Esophagus mucosa (tissue), 1 donor: Measurements from ENCODE around the gene MCFD2. TPM values are rescaled to one million over a fixed set of nuclear protein-coding genes. Genes with fewer than 3 reads are reported as not detected.
"Not testable (repeated sequence)": the region's sequence is repeated elsewhere in the genome, so short reads cannot be mapped to it uniquely, and the experiment has no call there.

Experiments used
- ATAC-seq: fragments of 200-7000 bp; cut with Tn5 transposase; one replicate; pipeline ENCODE4 v1.9.1; 2020
- total RNA-seq: library from RNA; stranded (reverse); gene quantifications from one replicate; pipeline ENCODE4 v1.2.4, GENCODE V29; 2023
- donor health status: DM: yes; HTN: yes; CAD: no.

The MCFD2 gene
- total RNA-seq, 1 donor from 2014 or later: 53.3 TPM

DNA sequence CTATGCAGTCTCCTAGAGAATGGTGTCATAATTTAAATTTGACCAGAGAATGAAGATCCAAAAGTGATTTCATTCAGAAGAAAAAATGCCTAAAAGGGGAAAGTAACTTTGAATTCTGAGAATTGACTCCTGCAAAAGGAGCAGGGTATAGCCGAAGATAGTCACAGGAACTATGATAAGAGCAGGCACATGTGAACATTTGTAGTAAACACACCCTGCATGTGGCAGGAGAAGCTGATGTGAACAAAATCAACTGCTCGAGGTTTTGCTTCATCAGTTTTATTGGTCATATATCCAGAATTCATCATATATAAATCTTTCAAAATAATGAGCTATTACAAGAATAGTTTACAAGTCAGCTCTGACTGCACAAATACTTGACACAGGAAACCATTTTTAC is 14.0 kb downstream of the MCFD2 start:
- no peak for ATAC-seq

DNA sequence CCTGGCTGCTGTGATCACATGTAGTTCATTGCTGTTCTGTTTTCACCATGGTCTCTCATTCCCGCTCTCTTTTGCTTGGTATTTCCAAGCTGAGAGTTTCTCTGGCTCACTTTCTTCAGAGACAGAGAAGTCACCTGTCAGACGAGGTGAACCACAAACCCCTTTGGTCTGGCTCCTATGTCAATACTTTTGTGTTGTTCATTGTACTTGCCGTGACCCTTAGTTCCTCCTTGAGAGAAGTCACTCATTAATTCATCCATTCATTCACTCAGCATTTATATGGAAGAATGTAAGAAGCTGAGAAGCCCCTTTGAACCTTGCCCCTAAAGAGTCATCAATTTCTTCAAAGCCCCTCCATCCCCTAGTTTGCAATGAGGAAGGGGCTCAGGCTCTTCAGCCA is 15.2 kb downstream of the MCFD2 start:
- ATAC-seq: no peak

DNA sequence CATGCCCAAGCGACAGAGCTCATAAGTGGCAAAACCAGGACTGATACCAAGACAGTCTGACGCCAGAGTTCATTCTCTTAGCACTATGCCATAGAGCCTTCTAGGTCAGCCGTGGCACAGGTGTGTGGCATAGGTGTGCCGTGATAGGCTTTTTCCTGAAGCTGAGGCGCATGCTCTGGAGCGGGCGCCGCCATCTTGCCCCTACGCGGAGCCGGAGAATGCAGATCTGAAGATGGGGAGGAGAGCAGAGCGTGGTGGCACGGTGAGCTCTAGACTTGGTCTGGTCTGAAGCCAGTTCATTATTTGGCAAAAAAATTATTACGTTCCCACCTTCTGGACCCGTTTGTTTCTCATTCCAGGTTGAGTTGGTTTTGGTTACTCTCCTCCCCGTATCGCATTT is 16.6 kb downstream of the MCFD2 start:
- no peak for ATAC-seq

DNA sequence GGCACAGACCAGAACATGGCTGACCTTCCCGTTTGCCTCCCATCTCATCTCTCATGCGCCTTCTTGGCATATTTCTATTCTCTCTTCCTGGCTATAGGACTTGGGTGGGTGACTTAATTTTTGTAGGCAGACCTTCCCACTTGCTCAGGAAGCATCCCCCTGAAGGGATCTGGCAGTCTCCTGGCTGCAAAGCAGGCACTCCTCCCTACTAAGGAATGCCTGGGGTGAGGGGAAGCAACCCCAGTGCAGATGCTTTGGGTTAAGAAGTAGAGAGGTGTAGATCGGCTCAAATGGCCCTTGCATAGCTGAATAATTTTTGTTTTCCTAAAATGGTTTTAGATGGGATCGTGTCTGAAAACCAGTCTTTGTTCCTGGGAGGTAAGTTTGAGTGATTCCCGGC is 17.6 kb downstream of the MCFD2 start:
- no peak for ATAC-seq

DNA sequence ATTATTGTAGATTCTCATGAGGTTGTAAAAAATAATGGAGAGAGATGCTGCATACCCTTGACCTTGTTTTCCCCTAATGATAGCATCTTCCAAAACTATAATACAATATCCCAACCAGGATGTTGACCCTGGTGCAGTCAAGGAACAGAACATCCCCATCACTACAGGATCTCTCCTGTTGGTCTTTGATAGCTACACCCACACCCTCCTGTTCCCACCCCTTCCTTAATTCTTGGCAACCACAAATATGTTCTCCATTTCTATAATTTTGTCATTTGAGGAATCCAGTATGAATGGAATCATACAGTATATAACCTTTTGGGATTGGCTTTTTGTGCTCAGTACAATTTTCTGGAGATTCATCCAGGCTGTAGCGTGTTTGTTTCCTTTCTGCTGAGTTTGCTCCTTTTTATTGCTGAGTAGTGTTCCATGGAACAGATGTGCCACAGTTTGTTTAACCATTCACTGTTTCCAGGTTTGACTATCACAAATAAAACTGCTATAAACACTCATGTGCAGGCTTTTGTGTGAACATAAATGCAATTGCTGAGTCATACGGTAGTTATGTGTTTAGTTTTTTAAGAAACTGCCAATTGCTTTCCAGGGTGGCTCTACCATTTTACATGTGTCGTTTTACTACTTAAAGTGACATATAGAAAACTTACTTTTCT is 22.2 kb downstream of the MCFD2 start:
- ATAC-seq: no peak

DNA sequence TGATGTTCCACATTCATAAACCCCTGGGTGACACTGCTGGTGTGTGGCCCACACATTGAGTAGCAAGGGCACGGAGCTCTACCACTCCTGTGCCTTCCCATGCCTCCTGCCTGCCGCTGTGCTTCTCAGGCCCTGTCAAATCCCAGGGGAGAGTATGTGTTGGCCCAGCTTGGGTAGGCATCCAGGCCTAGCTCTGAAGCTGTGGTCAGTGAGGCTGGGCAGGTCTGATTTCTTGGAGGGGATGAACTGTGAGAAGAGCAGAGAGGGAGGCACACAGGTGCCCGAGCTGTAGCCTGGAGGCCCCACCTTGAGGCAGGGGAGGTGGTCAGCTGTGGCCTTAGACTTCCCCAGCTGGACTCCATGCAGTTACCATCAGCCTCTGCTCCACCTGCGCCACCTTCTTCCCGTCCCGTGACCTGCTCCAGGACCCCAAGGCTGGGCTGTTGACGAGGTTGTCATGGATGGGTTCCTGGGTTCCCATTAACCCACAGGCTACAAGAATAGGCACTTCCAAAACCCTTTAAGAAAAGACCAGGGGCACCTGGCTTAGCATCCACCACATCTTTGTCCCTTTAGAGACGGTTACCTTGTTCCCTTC is 23.6 kb downstream of the MCFD2 start:
- no peak for ATAC-seq

DNA sequence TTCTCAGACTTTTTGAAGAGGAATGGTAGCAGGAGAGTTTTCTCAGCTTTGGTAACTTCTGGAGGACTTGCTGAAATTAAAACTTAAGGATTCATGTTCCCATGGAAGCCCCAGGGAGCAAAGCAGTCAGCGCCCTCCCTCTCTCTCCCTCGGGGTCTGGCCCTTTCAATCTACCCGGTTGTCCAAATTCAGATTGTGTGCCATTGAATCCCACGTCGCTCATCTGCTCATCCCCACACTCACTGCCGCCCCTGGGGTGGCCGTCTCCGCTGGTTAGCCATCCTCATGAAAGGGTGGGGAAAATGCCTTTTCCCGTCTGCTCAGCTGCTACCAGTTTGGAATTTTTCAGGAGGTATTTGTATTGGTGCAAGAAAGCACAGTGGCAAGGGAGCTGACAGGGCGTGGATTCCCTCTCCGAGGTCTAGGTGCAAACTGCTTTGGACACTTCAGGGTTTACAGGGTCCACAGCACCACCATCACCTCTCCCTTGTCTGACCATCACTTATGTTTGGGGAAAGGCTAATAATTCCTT is 27.1 kb downstream of the MCFD2 start:
- ATAC-seq: no peak

DNA sequence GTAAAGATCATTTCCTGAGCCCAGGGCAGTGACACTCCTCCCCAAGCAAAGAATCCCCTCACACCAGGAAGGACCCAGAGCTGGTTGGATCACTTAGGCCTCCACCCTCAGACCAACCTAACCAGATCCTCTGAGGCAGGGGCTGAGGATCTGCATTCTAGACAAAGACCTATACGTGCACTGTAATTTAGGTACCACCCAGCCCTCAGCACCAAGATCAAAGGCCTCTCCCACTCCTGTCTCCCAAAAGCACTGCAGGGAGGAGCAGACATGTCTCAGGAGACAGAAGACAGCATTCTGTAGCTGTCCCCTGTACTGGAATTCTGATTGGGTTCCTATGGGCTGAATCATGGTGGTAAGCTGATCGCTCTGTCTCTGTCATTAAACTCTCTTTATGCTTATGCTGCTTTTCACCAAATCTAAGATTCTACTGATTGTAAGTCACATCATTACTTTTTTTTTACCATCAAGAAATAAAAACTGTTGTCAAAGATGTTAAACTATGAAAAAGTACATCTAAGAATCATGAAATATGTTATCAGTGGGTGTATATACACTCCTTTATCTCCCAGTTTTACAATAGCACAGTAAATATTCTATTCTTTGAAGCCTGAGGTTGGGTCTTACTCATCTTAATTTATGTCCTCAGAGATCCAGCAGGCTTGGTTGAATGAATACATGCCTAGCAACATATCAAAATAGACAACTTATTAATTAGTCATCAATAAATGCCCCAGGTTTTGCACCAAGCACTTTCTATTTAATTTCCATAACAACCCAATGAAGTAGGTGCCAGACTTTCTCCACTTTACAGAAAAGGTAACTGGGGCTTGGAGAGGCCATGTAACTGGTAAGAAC is 28.3 kb downstream of the MCFD2 start:
- no peak for ATAC-seq

DNA sequence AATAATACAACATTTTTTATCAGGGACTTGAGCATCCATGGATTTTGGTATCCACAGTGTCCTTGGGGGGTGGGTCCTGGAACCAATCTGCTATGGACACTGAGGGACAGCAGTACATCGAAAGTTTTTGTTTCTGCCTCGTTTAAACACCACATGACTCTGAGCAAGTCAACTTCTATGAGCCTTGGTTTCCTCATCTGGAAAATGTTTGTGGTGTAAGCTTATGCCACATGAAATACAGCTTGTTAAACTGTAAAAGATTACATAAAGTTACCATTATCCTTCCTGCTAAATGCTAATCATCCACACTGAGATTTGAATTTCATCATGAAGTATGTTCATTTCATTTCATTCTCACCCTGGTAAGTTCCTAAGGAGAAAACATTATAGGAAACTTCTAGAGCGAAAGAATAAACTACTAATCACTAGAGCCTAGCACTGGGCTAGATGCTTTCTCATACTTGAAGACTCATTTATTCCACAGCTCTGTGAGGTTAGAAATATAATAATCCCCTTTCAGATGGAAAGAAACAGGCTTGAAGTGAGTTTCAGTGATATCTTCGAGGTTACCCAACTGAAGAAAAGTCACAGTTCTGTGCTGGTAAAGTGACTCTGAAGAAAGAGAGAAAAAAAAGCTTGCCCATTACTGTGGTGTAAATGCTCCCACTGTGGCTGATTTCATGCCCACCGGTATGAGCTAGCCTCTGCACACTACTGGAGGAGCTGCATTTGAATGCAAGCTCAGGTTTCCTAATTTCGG is 29.2 kb downstream of the MCFD2 start:
- ATAC-seq: no peak

DNA sequence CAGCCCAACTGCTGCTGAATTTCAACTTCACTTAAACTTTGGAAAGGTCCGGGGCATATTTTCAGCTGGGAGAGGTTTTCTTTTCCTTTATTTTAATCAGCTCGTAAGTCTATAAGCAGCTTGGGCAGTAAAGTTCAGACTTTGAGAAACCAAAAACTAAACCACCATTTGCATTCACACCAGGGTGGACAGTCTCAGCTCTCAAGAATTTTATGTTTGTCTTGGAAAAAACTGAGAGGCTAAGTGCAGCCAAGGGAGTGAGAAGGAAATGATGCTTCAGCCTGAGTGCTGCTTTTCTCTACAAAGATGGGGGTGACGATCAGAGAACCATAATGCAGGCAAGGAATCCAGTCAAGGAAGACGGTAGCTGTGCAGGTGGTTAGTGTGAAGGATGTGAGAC is 30.2 kb downstream of the MCFD2 start:
- no peak for ATAC-seq

DNA sequence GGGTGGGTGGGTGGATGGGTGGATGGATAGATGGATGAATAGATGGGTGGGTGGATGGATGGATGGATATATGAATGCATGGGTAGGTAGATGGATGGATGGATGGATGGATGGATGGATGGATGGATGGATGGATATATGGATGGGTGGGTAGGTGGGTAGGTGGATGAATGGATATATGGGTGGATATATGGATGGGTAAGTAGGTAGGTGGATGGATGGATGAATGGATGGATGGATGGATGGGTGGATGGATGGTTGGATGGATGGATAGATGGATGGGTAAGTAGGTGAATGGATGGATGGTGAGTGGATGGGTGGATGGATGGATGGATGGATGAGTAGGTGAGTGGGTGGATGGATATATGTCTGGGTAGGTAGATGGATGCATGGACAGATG is 36.1 kb downstream of the MCFD2 start:
- ATAC-seq: no peak

DNA sequence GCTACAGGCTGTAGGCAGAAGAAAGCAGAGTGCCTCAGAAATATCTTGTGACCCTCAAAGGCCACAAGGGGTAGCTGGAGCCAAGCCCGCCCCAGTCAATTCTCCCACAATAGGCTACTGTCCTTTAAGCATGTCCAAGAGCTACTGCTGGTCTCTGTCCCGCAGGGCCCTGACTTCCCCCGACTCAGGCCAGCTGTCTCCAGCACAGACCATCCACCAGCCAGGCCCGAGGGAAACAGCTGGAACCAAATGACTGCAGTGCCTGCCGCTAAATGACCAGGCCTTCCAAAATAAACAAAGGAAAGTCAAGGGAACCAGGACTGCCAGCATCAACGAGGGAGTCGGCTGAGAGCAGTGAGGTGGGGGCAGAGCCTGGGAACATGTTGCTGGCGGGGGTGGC is 36.7 kb downstream of the MCFD2 start:
- no peak for ATAC-seq

DNA sequence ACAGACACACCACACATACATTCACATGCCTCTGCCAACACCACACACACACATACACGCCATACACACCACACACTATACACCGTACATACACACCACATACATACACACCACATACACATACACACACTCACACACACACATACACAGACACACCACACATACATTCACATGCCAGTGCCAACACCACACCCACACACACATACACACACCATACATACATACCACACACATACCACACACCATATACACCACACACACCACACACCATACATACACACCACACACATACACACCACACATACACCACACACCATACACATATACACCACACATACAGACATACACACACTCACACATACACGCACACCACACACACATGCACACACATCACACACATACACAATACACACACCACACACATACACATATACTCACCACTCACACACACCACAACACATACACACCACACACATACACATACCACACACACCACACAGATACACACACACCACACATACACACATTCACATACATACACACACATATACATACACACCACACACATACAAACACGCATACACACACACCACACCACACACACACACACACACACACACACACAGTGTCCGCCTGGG is 37.2 kb downstream of the MCFD2 start:
- no peak for ATAC-seq

DNA sequence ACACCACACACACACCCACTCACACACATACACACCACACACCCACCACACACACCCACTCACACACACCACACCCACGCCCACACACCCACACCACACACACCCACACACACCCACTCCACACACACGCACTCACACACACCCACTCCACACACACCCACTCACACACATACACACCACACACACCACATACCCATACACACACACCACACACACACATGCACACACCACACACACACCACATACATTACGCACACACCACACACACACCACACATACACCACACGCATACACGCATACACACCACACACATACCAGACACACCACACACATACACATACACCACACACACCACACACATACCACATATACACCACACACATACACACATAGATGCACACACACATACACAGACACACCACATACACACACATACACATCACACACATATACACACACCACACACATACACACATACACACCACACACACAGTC is 37.9 kb downstream of the MCFD2 start:
- no peak for ATAC-seq

DNA sequence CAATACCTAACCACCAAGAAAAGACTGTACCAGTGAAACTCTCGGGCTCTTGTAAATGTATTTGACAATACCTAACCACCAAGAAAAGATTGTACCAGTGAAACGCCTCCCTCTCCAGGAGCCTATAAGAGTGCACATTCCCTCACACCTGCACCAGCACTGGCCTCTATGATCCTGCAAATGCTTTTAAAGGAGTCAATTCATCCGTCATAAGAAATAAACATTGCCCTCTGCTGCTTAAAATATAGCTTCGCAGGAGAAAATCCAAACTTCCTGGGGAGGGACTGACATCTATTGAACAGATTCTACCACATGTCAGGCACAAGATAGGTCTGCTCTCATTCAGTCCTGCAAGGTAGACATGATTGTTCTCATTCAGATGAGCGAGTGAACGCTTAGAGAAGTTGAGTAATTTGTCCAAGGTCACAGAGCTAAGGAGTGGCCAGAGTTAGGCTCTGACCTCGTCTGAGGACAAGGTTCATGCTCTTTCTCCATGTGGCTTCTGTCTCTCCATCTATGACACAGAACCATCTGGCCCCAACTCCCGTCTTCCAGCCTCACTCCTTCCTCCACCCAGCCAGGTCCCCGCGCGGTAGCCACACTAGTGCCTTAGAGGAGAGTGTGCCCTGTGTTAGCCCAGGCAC is 38.7 kb downstream of the MCFD2 start:
- peak; percentile 53 for ATAC-seq

DNA sequence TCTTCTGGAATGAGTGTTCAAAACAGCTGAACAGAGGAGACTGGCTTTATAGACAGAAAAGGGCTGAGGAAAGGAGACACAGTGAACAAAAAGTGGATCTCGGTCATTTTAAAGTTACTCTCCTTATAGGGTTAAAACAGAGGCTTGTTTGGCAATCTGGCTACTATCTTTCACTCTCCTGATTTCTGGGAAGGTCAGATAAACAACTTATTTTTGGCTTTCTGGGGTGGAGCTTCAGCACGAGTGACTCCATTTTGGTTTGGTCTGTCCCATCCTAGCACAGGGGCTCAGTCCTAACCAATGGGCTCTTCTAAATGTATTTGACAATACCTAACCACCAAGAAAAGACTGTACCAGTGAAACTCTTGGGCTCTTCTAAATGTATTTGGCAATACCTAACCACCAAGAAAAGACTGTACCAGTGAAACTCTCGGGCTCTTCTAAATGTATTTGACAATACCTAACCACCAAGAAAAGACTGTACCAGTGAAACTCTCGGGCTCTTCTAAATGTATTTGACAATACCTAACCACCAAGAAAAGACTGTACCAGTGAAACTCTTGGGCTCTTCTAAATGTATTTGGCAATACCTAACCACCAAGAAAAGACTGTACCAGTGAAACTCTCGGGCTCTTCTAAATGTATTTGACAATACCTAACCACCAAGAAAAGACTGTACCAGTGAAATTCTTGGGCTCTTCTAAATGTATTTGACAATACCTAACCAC is 39.5 kb downstream of the MCFD2 start:
- not testable (repeated sequence) for ATAC-seq

DNA sequence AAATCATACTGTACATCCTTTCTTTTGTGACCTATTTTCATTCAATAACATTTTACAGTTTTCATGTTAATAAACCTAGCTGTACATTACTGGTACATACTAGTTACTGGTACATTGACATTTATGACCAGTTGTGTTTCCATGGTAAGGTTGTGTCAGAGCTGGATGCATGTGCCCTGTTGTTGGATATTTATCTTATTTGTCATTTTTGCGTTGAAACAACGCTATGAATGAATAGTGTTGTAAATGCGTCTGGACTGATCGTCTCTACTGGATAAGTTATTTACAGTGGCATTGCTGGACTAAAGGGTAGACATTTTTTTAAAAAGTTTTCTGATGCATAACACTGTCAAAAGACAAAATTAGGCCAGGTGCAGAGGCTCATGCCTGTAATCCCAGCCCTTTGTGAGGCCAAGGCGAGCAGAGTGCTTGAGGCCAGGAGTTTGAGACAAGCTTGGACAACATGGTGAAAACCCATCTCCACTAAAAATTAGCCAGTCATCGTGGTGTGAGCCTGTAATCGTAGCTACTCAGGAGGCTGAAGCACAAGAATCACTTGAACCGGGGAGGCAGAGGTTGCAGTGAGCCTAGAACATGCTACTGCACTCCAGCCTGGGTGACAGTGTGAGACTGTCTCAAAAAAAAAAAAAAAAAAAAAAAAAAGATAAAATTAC is 40.2 kb downstream of the MCFD2 start:
- ATAC-seq: no peak

DNA sequence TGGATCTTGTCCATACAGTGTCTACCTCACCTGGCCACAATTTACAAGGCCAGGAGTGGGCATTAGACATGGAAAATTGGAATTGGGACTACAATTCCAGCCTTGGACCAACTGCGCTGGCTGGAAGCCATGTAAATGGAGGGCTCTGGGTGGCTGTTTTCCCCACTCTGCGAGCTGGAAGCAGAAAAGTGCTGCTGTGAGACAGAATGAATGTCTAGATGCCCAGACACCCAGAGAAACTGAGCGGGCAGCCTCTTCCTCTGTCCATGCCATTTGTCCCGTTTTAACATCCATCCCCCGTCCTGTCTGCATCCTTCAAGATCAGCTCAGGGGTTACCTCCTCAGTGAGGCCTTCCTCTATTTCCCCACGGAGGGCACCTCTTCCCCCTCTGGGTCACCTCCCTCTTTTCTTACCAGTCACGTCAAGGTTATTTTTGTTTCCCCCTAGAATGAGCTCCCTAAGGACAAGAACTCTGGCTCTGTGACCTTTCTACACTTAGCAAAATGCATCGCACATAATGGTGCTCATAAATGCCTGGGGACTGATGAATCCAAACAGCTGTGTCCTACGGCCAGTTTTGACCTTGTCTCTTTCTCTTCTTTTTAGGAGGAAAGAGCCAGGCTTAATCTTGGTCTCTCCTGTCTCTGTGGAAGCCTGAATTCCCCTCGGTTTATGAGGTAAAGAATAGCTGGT is 41.2 kb downstream of the MCFD2 start:
- ATAC-seq: no peak

DNA sequence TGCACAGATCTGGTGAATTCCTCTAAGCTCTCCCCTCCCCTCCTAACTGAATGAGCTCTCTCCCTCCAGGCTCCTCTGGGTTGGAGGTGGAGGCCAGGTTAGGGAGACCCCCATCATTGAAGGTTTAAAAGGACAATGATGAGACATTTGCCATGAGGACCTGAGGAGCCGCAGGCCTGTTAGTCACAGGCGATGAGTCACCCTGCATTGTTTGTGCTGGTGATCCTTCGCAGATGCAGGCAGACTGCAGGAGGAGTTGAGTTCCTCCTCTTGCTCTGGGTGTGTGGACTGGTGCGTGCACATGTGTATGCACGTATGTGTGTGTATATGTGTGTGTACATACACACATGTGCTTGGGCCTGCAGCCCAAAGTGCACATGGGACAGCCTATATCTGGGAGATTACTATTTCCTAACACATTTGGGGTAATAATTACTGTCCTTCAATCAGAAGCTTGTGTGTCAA is 42.0 kb downstream of the MCFD2 start:
- ATAC-seq: peak; percentile 93
